HL-60 (cell line): ENCODE results near the gene CHN2.

Experiments used
- DNase-seq, 2 experiments: peaks; one replicate each; pipeline ENCODE4 v3.0.0-alpha.2; 2010 to 2020; ENCODE audit warnings: low read depth in 1 of 2, low spot score in 1 of 2
- H3K27ac ChIP-seq: fragments of 250-450 bp; sonication (Bioruptor Pico); replicated peaks from 2 replicates; pipeline ENCODE4 v1.5.1; 2020; ENCODE audit warnings: mild to moderate bottlenecking, moderate library complexity
- H3K27me3 ChIP-seq: fragments of 250-450 bp; sonication (Bioruptor Pico); 2 replicates; pipeline ENCODE4 v1.5.1; 2021; ENCODE audit warnings: mild to moderate bottlenecking, moderate library complexity; ENCODE audit not compliant: insufficient read depth, poor library complexity, severe bottlenecking
- H3K4me3 ChIP-seq: replicated peaks from 2 replicates; pipeline ENCODE4 v1.5.1; 2011; ENCODE audit warnings: mild to moderate bottlenecking, control low read depth, low read length; ENCODE audit not compliant: insufficient read depth
- CTCF ChIP-seq: IDR thresholded peaks from one replicate; pipeline ENCODE4 v1.5.1; 2011; ENCODE audit warnings: low read length, control low read depth, inconsistent platforms; ENCODE audit not compliant: insufficient read depth
- GABPA ChIP-seq: IDR thresholded peaks from 2 replicates; pipeline ENCODE4 v1.6.1; 2012; ENCODE audit warnings: low read depth
- POLR2AphosphoS5 ChIP-seq: IDR thresholded peaks from 2 replicates; pipeline ENCODE4 v1.6.1; 2012; ENCODE audit warnings: low read depth
- REST ChIP-seq: IDR thresholded peaks from 2 replicates; pipeline ENCODE4 v1.6.1; 2012; ENCODE audit warnings: low read depth; ENCODE audit not compliant: insufficient replicate concordance
- SPI1 ChIP-seq: IDR thresholded peaks from 2 replicates; pipeline ENCODE4 v1.6.1; 2012; ENCODE audit warnings: low read depth, mild to moderate bottlenecking, borderline replicate concordance

The CHN2 gene

GRCh38 chr7:29365423-29365822 is 170.8 kb downstream of the CHN2 start:
- peaks cover 12% of the 10 kb centered on the region for H3K27me3 ChIP-seq
- DNase-seq = no peak
- H3K27ac ChIP-seq = no peak overlapping the region
- no peak overlapping the region for H3K4me3 ChIP-seq
- TF ChIP-seq GABPA = no peak
- no peak for TF ChIP-seq REST
- TF ChIP-seq CTCF = no peak
- no peak for TF ChIP-seq POLR2AphosphoS5
- no peak for TF ChIP-seq SPI1

- no peak overlapping the region for H3K27ac ChIP-seq
- TF ChIP-seq REST (no peak), POLR2AphosphoS5 (no peak), CTCF (no peak), GABPA (no peak), SPI1 (no peak)
- no peak for DNase-seq
- H3K4me3 ChIP-seq = no peak overlapping the region
- peaks cover 12% of the 10 kb centered on the region for H3K27me3 ChIP-seq
Observed at GRCh38 chr7:29367784-29368183, 173.2 kb downstream of the CHN2 start.

GRCh38 chr7:29369909-29370488 is 175.4 kb downstream of the CHN2 start:
- Histone ChIP-seq H3K27me3 (peaks cover 12% of the 10 kb centered on the region), H3K27ac (no peak overlapping the region), H3K4me3 (no peak overlapping the region)
- TF ChIP-seq REST = no peak
- TF ChIP-seq SPI1 = no peak
- TF ChIP-seq CTCF = no peak
- no peak for TF ChIP-seq GABPA
- no peak for TF ChIP-seq POLR2AphosphoS5
- DNase-seq = no peak
